ENCODE results near the gene FGR.
"Not testable (repeated sequence)": the region's sequence is repeated elsewhere in the genome, so short reads cannot be mapped to it uniquely, and the experiment has no call there.

- not testable (repeated sequence) for TF ChIP-seq FOXP2 (optimal IDR thresholded peaks at IDR 0.05; ENCODE audit: control extremely low read depth, extremely low read length, insufficient read depth); EZH2 (IDR thresholded peaks at IDR 0.05)
These were observed 7.3 kb downstream of the FGR start for GRCh38 chr1:27627733-27628132.
